ENCODE measurements around the gene ADISSP. TPM values are rescaled to one million over a fixed set of nuclear protein-coding genes. Genes with fewer than 3 reads are reported as not detected.

Gene ADISSP
- total RNA-seq, 2 experiments from 2014 or later = 47.9 to 50.4 TPM

DNA sequence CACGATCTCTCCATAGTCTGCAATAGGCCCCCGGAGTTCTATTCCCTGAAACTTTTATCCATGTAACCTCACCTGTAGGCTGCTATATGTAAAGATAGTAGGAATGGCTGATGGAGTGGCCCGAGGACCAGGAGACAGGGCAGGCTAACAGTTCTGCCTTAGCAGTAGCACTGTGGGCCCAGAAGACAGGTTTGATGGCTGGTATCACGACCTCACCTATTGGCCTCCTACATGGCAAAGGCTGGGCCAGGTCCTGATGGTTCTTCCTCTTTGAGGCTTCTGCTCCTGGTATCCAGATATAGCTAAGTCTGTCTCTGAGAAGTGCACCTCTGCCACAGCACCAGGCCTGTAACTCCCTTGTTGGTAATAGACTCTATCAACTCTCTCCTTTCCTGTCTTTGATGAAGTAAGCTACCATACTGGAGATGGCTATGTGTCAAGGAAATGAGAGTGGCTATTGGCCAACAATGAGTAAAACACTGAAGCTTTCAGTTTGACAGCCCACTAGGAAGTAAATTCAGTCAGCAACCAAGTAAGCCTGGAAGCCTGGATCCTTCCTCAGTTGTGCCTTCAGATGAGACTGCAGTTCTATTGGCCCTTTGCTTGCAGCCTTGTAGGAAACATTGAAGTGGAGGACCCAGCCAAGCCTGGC is 8.0 kb upstream of the ADISSP start:
- Mint-ChIP-seq H3K4me1 (ENCODE audit: low read depth) (peaks cover 17% of the 10 kb centered on the region), H3K27ac (no peak overlapping the region), H3K4me3 (no peak overlapping the region), H3K9me3 (no peaks in the 10 kb centered on the region), H3K36me3 (ENCODE audit: low read depth) (no peaks in the 10 kb centered on the region), H3K27me3 (ENCODE audit: low read depth) (peaks cover 15% of the 10 kb centered on the region)
- no peak for DNase-seq
- CTCF ChIA-PET = interaction anchor here (1.1 kb wide), 1 partner anchor 43 kb away, joined by 3 read pairs; no protein-coding TSS in a partner anchor
- intact Hi-C loops (cut with micrococcal nuclease) = no loop called here

DNA sequence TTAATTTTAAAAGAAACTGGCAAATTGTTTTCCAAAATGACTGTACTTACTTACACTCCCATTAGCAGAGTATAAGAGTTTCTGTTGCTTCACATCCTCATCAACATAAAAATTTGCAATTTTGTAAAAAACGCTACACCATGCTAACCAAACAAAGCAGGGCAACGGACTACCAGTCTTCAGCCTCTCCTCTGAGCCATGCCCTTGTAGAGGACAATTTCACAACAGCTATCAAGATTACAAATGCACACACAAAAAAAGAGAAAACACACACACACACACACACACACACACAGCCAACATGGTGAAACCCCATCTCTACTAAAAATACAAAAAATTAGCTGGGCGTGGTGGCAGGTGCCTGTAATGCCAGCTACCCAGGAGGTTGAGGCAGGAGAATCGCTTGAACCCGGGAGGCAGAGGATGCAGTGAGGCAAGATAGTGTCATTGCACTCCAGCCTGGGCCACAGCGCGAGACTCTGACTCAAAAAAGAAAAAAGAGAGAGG is 4.1 kb upstream of the ADISSP start:
- no peaks in the 10 kb centered on the region for H3K36me3 Mint-ChIP-seq (ENCODE audit: low read depth)
- peaks cover 17% of the 10 kb centered on the region for H3K4me1 Mint-ChIP-seq (ENCODE audit: low read depth)
- intact Hi-C loops (cut with micrococcal nuclease) = no loop called here
- H3K4me3 Mint-ChIP-seq = no peak overlapping the region
- no peaks in the 10 kb centered on the region for H3K9me3 Mint-ChIP-seq
- CTCF ChIA-PET = interaction anchor here (0.7 to 0.9 kb wide), 2 partner anchors 14 to 314 kb away, joined by 3 read pairs; partner anchors contain the start of gene CENPB
- DNase-seq = no peak
- H3K27ac Mint-ChIP-seq = no peak overlapping the region
- no peaks in the 10 kb centered on the region for H3K27me3 Mint-ChIP-seq (ENCODE audit: low read depth)

DNA sequence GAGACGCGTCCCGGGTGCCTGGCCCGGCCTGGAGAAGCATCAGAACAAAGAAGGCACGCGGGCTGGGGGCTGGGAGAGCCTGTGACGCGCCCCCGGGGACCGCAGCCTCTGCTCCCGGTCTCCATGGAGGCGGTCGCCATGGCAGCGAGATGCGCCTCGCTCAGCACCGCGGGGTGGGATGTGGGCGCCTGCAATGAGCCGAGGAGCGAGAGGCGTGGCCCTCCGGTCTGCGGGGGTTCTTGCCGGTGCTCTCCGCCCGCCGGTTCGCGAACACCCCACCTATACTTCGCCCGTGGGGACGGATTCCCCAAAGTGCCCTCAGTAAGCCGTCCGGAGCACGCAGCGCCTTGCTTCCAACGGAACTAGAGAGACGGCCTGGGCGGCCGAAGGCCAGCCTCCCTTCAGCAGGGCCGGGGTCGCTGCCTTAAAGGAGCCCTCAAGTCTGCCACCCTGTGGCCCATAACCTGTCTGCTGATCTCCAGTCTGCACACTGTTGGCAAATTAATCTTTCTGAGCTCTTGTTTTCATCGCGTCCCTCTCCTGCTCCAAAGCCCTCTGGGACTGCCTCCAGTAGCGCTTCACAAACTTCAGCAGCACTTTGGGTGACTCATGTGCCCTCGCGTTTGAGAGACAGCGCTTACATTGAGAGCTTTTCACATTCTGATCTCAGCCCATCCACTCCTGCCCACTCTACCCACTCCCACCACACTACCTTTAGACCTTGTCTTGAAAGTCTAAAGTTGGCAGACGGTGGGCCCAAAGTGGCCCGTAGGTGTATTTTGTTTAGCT is 983 bp upstream of the ADISSP start:
- peak; percentile 73 for DNase-seq
- Mint-ChIP-seq H3K27me3 (ENCODE audit: low read depth) (no peaks in the 10 kb centered on the region), H3K36me3 (ENCODE audit: low read depth) (no peaks in the 10 kb centered on the region), H3K27ac (peak overlapping the region; percentile 82), H3K9me3 (no peaks in the 10 kb centered on the region), H3K4me1 (ENCODE audit: low read depth) (peaks cover 33% of the 10 kb centered on the region), H3K4me3 (peak overlapping the region; percentile 82)
- CTCF ChIA-PET = interaction anchor here (0.5 to 3.5 kb wide), 19 partner anchors 9 to 121 kb away, joined by 3 to 23 read pairs (median 5); partner anchors contain the start of gene SPEF1
- intact Hi-C loops (cut with micrococcal nuclease) = loop anchor here (1.0 to 5.0 kb wide), 7 partner anchors 10 to 361 kb away; partner anchors contain the start of genes DNAAF9, MAVS and PANK2

DNA sequence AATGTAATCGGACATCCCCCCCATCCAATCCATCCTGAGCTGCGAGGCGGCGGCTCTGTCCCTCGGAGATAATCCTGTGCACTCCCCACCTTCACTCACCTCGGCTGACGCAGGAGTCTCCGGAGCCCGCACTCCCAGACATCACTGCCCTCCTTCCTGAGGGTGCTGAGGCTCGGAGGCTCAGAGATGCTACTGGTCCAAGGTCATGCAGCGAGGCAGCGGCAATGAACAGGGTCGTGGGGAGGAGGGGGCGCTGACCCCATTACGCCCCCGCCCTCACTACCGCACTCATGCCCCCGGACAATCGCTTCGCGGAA is 485 bp downstream of the ADISSP start:
- CTCF ChIA-PET = interaction anchor here (0.7 to 3.5 kb wide), 8 partner anchors 11 to 169 kb away, joined by 3 to 23 read pairs (median 5); partner anchors contain the start of gene CENPB
- Mint-ChIP-seq H3K4me3 (peak overlapping the region; percentile 82), H3K27me3 (ENCODE audit: low read depth) (no peaks in the 10 kb centered on the region), H3K27ac (no peak overlapping the region), H3K9me3 (no peaks in the 10 kb centered on the region), H3K36me3 (ENCODE audit: low read depth) (no peaks in the 10 kb centered on the region), H3K4me1 (ENCODE audit: low read depth) (peaks cover 33% of the 10 kb centered on the region)
- DNase-seq = peak; percentile 43
- intact Hi-C loops (cut with micrococcal nuclease) = loop anchor here (1.0 to 5.0 kb wide), 8 partner anchors 14 to 360 kb away; partner anchors contain the start of genes AP5S1, CDC25B, CENPB and DNAAF9

DNA sequence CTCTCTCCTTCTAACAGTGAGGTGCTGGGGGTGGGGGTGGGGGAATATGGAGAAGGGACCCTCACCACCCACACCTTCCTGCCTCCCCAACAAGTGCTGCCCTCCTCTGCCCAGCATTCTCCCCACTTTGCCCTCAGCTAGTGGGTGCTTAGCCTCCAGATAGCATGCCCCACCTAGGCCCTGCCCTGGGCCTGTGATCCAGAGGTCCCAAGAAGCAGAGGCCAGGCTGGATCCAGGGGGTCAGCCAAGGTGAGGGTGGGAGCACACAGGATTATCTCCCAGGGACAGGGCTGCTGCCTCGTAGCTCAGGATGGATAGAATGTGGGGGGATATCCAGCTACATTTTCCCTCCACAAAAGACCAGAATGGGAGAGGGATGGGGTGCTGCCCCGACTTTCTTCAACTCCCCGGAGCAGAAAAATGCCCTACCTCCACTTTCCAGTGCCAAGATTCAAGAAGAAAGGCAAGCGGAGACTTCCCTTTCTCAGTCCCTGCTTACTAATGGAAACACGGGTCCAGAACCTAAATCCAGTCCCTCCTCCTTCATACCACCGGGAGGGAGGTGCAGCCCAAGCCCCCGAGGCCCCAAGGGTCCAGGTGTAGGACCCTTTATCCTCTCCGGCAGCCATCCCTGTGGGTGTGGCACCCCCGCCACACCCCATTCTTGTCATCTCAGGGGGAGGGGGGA is 987 bp downstream of the ADISSP start:
- H3K27me3 Mint-ChIP-seq (ENCODE audit: low read depth) = no peaks in the 10 kb centered on the region

DNA sequence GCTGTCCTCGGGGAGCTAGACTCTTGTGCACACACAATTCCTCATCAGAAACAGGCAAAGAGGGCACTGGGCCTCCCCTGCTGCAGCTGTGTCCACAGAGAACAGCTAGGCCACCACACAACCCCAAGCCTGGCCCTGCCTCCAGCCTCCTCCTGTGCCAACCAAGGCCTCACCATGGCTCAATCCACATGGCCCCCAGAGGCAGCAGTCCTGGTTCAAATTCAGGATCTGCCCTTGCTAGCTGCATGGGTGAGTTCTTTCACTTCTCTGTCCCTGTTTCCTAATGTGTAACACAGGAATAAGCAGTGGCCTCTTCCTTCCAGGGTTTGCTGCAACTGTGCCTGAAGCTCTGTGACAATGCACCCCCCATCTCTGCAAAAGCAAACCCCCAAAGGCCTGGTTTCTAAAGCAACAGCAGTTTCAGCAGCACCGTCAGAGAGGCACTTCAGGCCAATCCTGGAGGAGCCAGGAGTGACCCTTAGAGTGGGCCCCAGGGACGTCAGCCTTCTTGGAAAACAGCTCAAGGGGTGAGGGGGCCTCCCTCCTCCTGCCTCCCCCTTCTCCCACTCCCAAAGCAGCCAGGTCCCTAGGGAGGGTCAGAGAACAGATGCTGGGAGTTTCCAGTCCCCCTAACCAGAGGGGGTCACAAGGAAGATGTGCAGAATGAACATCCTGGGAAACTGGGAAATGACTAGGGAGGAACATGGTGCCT is 2.2 kb downstream of the ADISSP start:
- DNase-seq = no peak
- Mint-ChIP-seq H3K27ac (no peak overlapping the region), H3K9me3 (no peaks in the 10 kb centered on the region), H3K27me3 (ENCODE audit: low read depth) (no peaks in the 10 kb centered on the region), H3K4me3 (no peak overlapping the region), H3K36me3 (ENCODE audit: low read depth) (peaks cover 3% of the 10 kb centered on the region), H3K4me1 (ENCODE audit: low read depth) (peaks cover 33% of the 10 kb centered on the region)
- CTCF ChIA-PET = interaction anchor here (0.6 to 1.3 kb wide), 4 partner anchors 14 to 827 kb away, joined by 3 to 5 read pairs (median 4); no protein-coding TSS in a partner anchor
- intact Hi-C loops (cut with micrococcal nuclease) = loop anchor here (5.0 kb wide), 2 partner anchors 317 to 358 kb away; partner anchors contain the start of gene DNAAF9

More for the DNA sequence above, 987 bp downstream of the ADISSP start:
- CTCF ChIA-PET = interaction anchor here (0.6 to 1.7 kb wide), 5 partner anchors 12 to 62 kb away, joined by 3 to 6 read pairs (median 3); no protein-coding TSS in a partner anchor
- Mint-ChIP-seq H3K4me3 (peak overlapping the region; percentile 82), H3K4me1 (ENCODE audit: low read depth) (peaks cover 33% of the 10 kb centered on the region), H3K27ac (no peak overlapping the region), H3K36me3 (ENCODE audit: low read depth) (peaks cover 2% of the 10 kb centered on the region), H3K9me3 (no peaks in the 10 kb centered on the region)
- DNase-seq = no peak
- intact Hi-C loops (cut with micrococcal nuclease) = loop anchor here (1.0 to 5.0 kb wide), 8 partner anchors 15 to 359 kb away; partner anchors contain the start of genes AP5S1, CDC25B, CENPB and DNAAF9

DNA sequence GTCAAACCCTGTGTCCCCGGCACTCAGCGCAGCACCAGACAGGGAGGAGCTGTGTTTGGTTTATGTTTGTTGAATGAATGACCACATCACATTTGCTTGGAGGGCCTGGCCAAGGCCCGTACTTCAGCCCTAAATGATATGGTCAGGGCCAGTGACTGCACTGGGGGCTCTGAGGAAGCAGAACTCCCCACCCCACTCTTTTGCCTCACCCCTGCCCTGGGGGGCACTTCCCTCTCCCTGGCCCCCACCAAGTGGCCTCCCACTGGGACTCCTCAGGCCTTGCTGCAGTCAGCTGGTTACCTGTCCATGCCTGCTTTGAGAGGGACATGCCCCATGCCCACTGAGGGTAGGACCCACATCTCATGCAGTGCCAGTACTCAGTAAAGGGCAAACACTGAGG is 2.9 kb downstream of the ADISSP start:
- no peak overlapping the region for H3K4me3 Mint-ChIP-seq
- H3K27ac Mint-ChIP-seq = no peak overlapping the region
- CTCF ChIA-PET = interaction anchor here (1.3 to 1.5 kb wide), 3 partner anchors 10 to 54 kb away, joined by 3 to 5 read pairs (median 3); no protein-coding TSS in a partner anchor
- intact Hi-C loops (cut with micrococcal nuclease) = loop anchor here (5.0 kb wide), 2 partner anchors 318 to 357 kb away; partner anchors contain the start of gene DNAAF9
- H3K4me1 Mint-ChIP-seq (ENCODE audit: low read depth) = peaks cover 32% of the 10 kb centered on the region
- no peak for DNase-seq
- no peaks in the 10 kb centered on the region for H3K9me3 Mint-ChIP-seq
- H3K36me3 Mint-ChIP-seq (ENCODE audit: low read depth) = peaks cover 3% of the 10 kb centered on the region
- no peaks in the 10 kb centered on the region for H3K27me3 Mint-ChIP-seq (ENCODE audit: low read depth)

DNA sequence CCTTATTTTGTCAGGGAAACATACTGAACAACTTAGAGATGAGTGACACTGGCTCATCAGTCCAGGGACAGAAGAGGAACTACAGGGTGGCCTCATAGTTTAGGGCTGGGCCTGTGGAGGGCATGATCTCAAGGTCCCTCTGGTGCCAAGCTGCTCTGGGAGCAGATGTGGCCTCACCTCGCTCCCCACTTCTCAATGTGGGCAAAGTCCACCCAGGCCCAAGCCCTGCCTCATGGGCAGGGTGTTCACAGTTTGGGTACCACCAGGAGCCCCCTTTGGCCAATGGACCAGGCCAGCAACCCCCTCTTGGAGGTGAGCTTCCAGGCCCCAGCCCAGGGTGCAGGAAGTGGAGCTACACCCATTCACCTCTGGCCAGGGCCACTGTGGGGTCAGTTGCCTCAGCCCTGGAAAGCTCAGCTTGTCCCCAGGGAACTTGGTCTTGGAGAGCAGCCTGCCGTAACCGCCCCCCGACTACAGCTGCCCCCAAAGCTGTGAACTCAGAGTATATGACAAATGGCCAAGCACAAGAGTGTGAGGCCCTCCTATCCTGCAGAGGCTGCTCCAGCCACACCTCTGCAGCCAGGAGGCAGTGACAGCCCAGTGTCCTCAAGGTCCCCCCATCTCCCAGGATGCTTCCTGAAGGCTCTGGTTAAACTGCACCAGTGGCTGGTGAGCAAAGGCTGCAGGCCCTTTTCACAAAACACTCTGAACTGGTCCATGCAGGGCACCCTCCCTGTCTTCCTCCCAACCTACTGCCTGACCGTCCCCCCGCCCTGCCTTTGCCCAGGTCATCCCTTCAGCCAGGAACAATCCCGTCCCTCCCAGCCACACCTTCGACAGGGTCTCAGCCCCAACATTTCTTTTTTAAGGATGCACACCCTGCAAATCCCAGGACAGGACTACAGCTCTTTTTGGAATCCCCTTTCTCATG is 3.6 kb downstream of the ADISSP start:
- intact Hi-C loops (cut with micrococcal nuclease) = no loop called here
- no peak overlapping the region for H3K4me3 Mint-ChIP-seq
- CTCF ChIA-PET = interaction anchor here (1.3 to 1.5 kb wide), 2 partner anchors 9 to 13 kb away, joined by 3 to 5 read pairs; no protein-coding TSS in a partner anchor
- peaks cover 27% of the 10 kb centered on the region for H3K4me1 Mint-ChIP-seq (ENCODE audit: low read depth)
- H3K9me3 Mint-ChIP-seq = no peaks in the 10 kb centered on the region
- no peak overlapping the region for H3K27ac Mint-ChIP-seq
- H3K27me3 Mint-ChIP-seq (ENCODE audit: low read depth) = no peaks in the 10 kb centered on the region
- H3K36me3 Mint-ChIP-seq (ENCODE audit: low read depth) = peaks cover 3% of the 10 kb centered on the region
- DNase-seq = no peak

DNA sequence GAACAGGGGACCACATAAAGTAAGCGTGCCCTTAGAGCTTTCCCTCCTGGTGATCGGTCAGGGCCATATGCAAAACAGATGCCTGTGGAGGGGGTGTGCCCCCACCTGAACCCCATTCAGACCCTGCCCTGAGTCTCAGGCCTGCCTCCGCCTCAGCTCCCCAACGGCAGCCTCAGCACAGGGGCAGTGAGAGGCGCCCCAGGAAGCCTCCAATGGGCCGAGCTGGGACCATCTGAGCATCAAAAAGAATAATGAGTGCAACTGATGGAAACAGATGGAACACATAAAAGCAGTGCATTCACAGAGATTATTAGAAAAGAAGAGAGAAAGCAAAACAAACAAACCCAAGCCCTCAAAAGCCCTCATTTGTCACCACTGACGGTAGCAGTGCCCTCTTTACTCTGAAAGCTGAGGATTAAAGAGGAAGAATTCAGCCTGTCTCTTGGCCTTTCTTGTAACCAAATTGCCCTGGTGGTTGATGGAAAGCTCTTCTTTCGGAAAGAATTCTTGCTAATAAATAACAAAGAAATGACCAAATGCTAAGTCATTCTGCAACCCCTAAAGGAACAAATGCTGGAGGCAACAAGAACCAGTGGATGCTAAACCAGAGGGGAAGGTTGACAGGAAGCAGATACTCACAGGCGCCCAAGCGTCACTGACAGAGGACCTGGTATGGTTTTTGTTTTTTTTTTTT is 6.8 kb downstream of the ADISSP start:
- DNase-seq = no peak
- CTCF ChIA-PET = interaction anchor here (1.0 to 1.1 kb wide), 2 partner anchors 8 to 10 kb away, joined by 3 to 4 read pairs; no protein-coding TSS in a partner anchor
- Mint-ChIP-seq H3K4me3 (no peak overlapping the region), H3K36me3 (ENCODE audit: low read depth) (peaks cover 15% of the 10 kb centered on the region), H3K9me3 (no peaks in the 10 kb centered on the region), H3K27ac (no peak overlapping the region), H3K4me1 (ENCODE audit: low read depth) (peaks cover 8% of the 10 kb centered on the region), H3K27me3 (ENCODE audit: low read depth) (no peaks in the 10 kb centered on the region)
- intact Hi-C loops (cut with micrococcal nuclease) = no loop called here

DNA sequence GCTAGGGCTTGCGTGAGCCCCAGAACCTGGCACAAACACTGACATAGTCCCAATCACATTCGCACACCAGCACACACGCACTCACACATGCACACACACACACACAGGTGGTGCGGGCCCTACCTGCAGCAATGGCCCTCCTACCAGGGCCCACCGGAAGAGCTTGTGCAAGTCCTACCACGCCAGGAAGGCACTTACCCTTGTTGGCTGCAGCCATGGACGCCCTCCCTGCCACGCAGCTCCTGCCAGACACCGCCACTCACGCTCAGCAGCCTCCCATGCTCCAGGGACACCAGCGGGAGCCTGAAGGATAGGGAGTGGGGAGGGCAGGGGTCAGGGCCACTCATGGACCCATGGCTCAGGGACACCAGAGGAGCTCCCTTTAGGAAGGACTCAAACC is 7.7 kb downstream of the ADISSP start:
- Mint-ChIP-seq H3K36me3 (ENCODE audit: low read depth) (peaks cover 15% of the 10 kb centered on the region), H3K9me3 (no peaks in the 10 kb centered on the region), H3K27me3 (ENCODE audit: low read depth) (no peaks in the 10 kb centered on the region), H3K4me3 (no peak overlapping the region), H3K4me1 (ENCODE audit: low read depth) (peaks cover 2% of the 10 kb centered on the region), H3K27ac (no peak overlapping the region)
- intact Hi-C loops (cut with micrococcal nuclease) = no loop called here
- CTCF ChIA-PET = interaction anchor here (1.0 to 1.1 kb wide), 2 partner anchors 9 kb away, joined by 3 to 4 read pairs; no protein-coding TSS in a partner anchor
- no peak for DNase-seq

All from activated naive CD4-positive, alpha-beta T cell treated with anti-CD3 and anti-CD28 coated beads for 36 hours (primary cell).